DMS53 treated with DMSO at 0.1 percent for 48 hours (cell line): ENCODE data around the gene SP140L.
"Not testable (repeated sequence)": the region's sequence is repeated elsewhere in the genome, so short reads cannot be mapped to it uniquely, and the experiment has no call there.

Experiments
- DNase-seq: peaks from one replicate; lab custom pipeline; 2025; ENCODE audit not compliant: unreplicated experiment; lab: John Stamatoyannopoulos, UW

Gene SP140L

DNA sequence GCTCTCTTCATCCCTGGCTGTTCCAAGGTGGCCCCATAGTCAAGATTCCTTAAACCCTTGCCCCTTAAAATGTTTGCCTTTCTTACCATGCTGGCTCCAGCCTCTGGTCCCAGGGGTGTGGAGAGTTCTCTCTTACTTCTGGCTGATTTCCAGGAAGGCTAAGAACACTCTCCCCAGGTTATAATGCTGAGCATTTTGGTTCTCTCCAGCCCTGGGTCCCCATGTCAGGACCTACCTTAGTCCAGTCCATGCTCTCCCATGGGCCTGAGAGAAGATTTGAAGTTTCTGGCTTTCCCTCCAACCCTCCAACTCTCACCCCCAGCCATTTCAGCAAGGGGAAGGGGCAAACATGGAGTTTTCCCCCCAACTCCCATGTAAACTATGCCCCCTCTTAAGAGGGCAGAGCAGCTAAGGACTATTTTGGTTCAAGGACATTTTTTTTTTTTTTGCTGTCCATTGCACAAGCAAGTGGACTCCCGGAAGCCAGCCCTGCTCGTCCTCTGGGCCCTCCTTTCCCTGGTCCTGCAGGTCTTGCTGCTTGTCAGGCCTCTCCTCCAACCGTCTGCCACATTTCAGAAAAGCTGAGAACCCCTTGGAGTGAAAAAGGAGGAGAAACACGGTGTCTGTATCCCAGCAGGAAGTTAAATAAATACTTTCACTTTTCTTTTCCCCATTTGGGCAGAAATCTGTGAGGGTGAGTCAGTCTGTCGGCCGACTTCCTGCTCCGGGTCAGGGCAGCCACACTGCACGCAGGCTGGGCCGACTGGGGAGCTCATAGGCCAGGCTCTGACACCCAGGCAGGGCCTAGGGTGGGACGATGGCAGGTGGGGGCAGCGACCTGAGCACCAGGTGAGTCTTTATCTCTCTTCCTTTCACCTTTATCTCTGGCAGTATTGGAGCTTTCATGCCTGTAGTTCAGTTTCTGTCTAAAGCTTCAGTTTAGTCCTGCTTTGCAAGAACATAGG, at the start of gene SP140L:
Gene SP140L (plus strand): TSS at position 741 of the 965 bp plus-strand sequence. CDS start 77 bp downstream, at position 818.
- peak; percentile 68 for DNase-seq

DNA sequence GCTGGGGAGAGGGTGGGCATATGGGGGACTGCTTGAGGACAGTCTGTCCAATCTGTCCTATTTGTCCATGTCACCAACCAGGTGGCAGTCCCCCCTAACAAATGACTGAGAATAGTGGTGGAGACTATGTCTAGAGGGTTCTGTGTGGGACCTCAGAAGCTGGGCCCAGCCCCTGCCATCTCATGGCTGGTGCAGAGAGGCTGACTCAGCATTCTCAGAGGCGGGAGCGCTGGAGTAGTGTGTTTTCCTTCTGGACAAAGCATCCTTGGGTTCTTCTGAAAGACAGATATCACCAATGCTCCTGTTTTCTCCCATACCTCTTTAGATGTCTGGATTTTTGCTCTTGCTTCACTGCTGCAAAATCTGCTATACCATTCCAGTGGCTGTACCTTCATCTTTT, 44.1 kb upstream of the SP140L start:
- no peak for DNase-seq

DNA sequence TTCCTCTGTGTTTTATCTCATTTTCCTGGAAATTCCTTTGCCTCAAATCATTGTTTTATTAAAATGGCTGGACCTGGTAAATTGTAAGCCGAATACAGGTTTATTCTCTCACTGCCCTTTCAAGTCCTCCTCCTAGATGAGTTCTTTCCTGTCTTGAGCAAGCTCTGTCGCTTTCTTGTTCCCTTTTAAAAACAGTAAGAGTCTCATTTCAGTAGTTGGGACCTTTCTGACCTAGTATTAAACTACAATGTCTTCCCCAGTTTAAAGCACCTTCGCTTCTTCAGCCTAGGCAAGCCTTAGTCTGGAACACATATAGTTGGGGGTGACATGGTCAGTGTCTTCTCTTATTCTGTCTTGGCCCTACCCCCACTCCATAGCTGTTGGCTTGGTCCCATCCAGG, 40.9 kb upstream of the SP140L start:
- no peak for DNase-seq

DNA sequence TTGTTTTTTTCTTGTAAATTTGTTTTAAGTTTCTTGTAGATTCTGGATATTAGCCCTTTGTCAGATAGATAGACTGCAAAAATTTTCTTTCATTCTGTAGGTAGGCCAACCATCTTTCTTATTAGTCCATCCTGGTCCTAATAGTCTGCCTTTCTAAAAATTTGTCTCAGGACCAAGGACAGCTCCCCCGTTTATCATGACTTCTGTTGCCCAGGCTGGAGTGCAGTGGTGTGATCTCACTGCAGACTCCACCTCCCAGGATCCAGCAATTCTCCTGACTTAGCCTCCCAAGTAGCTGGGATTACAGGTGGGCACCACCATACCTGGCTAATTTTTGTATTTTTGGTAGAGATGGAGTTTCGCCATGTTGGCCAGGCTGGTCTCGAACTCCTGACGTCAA, 37.7 kb upstream of the SP140L start:
- DNase-seq: not testable (repeated sequence)

DNA sequence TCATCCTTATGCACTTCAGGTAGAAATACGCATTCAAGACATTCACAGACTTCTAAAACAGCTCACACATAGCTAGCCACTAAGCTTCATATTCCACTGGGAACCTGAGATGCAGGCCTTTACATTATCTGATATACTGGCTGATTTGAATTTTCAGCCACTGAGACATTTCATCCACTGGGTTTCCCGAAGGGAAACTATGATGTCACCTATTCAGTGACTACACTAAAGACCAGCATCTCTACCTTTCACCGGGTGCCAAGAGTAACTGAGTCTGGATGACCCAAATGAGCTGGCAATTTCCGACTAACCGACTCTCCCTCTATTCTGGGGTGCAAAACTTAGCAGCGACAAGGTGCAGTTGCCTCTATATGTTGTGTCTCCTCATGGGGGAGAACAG, 31.8 kb upstream of the SP140L start:
- no peak for DNase-seq

DNA sequence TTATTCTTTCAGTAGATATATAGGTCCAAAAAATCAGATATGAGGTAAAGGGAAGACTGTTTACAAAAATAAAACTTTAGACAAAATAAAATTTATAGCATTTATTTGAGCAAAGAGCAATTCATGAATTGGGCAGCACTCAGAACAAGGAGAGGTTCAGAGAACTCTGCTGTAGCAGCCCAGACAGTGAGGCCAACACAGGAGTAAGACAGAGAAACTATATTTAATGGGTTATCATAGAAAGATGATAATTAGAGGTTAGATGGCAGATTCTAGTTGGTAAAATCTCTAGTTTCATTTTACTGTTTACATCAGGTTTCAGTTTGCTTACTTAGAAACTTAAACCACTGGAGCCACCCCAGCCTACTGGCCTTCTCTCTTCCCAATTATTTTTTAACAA, 30.1 kb upstream of the SP140L start:
- no peak for DNase-seq

DNA sequence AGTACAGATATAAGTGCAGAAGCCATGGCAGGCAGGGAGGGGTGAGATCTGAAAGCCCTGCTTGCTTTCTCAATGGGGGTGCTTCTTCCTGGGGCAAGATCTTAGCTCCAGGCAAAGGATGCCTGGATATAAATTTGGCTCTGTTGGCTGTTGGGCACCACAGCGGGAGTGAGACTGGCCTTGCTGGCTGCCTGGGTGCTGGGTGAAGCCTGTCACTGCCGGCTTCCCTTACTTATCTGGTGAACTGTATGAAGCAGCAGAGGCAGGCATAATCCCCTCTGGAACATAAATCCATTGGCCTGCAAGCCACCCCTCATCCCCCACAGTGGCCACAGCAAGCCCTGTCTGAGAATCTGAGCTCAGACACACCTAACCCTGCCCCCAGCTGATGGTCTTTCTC, 27.4 kb upstream of the SP140L start:
- no peak for DNase-seq

DNA sequence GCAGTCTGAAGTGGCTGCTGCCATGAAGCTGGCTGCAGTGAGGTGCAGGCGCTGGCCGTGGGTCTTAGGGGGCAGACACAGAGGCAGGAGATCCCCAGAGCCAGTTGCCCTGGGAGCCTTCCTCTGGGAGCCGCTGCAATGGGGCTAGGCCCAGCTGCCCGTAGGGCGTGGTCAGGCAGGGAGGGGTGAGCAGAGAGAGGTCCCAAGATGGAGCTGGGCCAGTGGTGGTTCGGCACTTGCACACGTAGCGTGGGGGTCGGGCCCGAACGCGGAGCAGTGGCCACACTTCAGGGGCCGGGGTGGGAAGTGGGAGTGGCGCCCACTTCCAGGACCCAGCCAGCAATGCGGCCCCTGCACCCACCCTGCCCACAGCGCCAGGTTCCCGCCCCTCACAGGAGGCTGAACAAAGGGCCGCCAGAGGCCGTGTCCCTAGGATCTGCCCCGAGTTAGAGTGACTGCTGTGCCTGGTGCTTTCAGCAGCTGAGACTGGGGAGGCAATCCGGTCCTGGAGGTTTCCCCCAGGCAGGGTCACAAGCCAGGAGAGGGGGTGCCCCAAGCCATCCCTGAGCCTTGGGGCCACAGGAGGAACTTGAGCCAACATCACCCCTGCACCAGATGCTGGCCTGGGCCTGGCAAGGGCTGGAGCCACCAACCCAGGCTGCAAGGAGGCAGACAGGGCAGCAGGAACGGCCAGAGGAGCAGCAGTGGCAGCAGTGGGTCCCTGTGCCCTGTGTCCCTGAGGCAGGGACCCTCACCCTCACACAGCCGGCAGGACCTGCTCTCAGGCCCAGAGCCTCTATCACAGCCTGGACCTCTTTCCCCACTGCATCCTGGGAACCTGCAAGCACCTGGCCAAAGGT, 21.3 kb upstream of the SP140L start:
- no peak for DNase-seq

DNA sequence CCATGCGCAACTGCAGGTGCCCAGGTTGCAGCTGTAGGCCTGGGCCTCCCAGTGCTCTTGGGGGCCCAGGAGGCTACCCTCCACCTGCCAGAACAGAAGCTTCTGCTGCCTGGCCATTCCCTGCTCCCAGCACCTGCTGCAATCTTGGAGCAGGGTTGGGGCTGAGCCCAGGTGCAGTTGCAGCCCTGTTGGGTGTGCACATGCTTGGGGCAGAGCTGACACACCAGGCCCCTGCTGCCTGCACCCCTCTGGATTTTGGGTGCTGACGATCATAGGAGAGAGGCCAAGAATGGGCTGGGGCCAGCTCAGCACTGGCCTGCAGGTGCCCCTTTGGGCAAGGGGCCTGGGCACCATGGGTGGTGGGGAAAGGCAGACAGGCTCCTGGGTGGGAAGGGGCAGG, 20.5 kb upstream of the SP140L start:
- DNase-seq: no peak

DNA sequence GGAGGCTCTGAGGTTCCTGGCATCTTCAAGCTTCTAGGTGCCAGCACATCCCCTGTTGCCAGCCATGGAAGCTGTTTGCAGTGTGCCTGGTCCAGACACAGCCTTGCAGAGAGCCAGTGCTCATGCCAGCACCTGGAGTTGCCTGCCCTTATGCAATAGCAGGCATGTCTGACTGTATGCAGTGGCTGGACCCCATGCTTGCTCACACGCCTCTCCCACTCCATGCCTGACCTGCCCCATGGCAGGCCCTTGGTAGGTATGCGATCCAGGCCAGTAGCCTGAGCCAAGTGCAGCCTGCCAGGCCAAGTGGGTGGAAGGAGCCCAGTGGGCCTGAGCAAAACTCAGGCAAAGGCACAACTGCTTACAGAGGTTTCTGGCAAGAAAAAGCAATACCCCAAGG, 19.5 kb upstream of the SP140L start:
- no peak for DNase-seq

DNA sequence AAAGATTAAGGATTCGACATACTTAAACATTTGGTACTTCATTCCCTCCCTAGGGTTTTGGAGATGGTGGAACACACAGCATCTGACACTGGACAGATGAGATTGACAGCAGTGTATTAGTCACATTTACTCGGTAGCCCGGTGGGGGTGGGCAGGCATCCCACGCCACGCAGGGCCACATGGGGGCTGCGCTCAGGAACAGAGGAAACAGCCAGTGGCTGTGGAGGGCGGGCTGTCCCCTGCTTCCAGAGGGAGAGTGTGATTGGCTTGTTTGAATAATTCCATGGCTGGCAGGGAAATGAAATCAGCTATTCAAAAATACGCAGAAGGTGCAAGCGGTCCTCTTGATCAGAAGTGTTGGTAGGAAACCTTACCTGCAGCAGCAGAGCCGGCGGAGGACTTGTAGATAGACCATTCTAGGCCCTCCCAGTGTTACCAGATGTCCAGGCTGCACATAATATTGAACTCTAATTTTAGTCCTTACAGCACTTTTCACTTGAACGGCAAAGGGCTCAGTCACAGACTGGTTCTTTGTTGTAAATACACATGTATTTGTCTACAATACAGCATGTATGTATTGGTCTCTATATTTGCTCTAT, 18.5 kb upstream of the SP140L start:
- DNase-seq: no peak

DNA sequence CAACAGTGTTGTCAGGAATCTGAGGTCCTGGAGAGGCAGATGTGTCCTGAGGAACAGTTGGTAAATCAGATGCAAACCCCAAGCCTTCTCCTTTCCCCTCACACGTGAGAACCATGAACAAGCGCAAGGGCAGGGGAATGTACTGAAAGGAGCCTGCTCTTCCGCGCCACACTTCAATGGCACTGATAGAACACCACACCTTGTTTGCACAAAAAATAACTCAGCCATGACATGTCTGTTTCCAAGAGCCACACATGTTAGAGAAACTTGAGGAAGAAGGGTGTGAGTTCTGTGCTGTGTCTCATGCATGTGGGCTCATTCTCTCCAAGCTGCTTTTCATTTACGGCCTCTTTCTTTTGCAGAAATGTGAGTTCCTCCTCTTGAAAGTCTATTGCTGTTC, 16.2 kb upstream of the SP140L start:
- DNase-seq: not testable (repeated sequence)

DNA sequence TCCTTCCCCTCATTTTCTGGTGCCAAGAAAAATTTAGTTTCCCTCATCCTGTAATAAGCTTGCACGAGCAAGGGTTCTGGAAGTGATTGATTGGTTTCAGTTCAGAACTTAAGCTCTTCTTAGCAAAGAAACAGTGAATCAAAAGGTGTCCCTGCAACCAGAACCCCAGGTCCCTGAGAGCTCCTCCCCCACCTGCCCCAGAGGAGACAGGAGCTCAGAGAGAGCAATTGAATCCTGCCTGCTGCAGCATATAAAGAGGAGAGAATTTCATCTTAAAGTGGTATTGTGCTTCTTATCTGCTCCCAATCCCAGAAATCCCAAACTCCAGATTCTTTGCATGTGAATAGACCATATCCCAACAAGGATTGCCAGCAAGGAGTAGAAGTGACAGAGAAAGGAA, 15.4 kb upstream of the SP140L start:
- DNase-seq: not testable (repeated sequence)

DNA sequence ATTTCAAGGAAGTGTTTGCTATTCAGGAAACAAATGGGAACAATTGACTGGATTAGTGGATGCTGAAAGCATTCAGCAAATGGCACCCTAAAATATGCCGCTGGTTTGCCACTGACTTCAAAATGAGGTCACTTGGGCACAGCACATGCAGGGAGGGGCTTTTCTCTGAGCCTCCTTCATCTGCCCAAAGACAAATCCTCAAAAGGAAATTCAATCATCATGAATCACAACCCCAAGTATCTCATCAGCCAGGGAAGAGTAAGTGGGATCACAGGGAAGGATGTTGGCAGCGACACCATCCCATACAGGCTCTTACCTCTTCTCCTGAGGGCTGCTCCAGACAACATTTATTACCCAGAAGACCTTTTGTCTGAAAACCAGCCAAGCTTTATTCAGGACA, 14.4 kb upstream of the SP140L start:
- no peak for DNase-seq

DNA sequence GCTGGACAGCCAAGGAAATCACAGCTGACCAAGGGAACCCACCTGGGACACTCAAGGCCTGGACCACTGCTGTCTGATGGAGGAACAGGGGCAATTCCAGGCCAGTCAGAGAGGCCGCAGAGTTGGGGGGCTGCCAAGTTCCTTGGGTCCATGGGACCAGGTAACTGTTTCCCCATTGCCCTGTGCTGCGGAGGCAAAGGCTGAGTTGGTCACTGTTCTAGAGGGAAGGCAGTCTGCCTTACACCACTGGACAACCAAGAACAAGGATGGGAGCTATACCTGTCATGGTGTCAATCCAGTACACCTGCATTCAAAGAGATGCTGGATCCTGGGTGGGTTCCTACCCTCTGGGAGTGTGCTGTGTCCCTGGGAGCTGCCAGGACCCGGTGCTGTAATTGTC, 9.6 kb upstream of the SP140L start:
- DNase-seq: no peak

DNA sequence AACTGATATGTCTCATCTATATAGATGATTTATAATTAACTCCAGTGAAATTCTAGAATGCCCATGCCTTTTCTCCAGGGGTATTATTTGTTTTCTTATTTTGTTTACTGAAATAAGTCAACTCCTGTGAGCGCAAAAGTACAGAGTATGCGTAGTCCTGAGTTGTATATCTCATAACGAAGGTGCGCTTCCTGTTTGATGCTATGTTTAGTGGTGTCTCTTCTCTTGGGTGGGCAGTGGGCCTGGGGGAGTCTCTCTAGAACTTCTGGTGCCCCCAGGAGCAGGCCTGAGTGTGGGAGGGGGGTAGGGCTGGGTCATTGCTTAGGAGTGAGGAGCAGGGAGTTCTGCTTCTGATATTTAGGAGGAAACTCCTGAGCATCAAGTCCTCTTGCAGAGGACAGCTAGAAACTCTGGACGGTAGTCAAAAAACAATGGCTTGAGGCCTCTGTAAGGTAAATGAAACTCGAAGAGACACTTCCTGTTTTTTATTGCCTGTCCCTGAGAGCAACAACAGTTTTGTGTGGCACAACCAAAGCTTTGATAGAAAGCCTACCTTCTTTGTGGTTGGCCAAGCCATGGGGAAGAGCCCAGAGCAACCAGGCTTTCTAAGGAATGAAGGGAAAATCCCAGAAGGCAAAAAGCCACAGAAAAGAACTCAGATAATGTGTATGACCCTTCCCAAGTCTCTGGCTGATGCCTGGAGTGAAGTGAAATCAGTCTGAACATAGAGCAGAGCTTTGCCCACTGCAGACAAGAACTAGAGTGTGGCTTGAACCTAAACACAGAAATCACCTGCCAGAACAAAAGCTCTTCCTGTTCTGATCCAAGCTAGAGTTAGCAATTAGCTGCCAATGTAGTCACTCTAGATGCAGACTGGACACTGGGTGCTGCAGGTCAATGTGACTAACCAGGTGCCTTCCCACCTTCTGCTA, 8.5 kb upstream of the SP140L start:
- no peak for DNase-seq

DNA sequence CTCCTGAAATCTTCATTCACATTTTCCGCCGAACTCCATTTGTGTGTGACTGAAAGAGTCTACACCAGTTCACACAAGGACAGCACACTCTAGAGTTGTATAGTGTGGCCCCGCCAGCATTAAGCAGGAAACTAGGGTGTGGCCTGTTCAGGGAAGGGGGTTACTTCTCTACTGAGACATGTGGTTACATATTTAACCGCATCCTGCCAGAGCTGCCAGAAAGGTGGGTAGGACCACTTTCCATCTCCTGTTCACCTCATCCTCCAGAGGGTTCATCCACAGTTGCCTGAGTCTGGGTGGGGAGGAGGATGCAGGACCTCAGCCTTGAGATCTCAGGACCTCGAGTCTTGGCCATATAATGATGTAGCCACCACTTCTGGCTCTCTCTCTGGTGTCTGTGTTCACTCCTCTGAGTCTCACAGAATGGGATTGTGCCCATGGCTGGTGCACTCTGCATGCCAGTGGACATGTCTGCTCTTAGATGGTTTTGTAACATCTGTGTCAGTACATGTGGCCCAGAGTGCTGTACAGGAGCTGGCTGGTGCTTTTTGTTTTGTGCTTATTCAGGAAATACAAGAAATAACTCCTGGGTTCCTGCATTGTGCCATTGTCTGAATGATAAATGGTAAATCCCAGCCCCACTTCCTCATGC, 7.7 kb upstream of the SP140L start:
- DNase-seq: no peak

DNA sequence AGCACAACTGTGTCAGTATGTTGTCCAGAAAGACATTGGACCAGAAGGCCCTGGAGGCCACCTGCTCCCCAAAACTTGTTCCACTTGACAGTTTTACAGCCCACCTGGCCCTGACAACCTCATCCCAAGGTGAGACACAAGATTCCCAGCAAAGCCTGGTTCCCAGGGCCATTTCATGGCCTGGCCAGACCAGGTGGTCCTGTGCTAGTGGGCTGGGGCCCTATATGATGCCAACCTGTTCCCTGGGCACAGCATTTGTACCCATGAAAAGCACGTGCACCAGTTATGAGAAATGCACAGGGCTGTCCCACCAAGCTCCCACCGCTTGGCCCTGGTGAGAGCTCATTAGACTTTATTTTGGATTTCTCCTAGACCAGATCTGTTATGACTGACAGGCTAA, 6.0 kb upstream of the SP140L start:
- DNase-seq: no peak

DNA sequence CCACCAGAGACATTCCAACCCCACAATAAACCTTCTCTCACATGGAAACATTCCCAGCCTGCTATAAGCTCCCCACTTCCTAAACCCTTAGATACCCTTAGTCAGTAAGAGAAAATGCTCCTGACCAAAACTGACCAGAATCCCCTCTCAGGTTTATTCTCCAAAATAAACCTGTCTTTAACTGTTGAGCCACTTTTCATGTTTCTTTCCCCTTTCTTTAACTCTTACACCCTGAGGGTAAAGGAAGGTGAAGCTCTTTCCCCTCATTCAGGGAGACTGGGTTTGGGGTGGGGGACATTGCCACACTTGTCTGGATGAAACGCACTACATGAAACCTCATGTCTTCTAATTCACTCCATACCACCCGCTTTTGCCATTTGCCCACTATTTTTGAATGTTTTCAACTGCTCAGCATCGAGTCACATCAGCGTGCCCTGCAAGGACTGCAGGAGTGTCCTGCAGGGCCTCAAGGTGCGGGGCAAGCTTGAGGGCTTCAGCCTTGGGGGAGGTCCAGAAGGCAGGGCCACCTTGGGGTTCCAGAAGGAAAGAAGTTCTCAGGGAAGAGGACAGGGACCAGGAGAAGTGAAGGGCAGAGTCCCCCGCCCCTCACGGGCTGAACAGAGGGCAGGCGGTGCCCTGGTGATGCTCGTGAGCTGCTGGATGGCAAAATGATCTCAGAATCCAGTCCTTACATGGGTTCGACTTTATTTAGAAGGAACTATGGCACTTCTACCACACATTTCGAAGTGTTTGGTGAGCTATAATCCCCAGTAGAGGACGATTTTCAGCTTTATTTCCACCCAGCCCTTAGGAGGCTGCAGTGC, 4.2 kb upstream of the SP140L start:
- no peak for DNase-seq
